SH-SY5Y (cell line): Measurements from ENCODE around the gene SUCO.

Source experiments
- GATA2 ChIP-seq: IDR thresholded peaks from 2 replicates; pipeline ENCODE4 v1.6.1; 2011; ENCODE audit warnings: mild to moderate bottlenecking, low read depth, low read length
- GATA3 ChIP-seq: IDR thresholded peaks from 2 replicates; pipeline ENCODE4 v1.6.1; 2011; ENCODE audit warnings: low read depth, mild to moderate bottlenecking, low read length, moderate library complexity

SUCO gene

DNA sequence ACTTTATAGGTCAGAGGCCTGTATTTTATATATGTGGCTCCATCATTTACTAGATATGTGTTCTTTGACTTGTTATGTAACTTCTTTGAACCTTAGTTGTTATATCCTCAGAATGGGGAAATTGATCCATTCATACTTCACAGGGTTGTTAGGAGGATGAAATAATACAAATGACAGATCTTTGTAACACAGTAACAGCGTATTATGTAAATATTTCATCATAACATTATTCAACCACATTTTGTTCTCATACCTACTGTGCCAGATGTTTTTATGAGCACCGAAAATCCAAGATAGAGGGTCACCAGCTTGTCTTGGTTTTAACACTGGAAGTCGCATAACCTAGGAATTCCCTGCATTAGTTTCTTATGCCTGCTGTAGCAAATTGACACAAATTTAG, 3.3 kb downstream of the SUCO start:
- no peak for TF ChIP-seq GATA3
- no peak for TF ChIP-seq GATA2

DNA sequence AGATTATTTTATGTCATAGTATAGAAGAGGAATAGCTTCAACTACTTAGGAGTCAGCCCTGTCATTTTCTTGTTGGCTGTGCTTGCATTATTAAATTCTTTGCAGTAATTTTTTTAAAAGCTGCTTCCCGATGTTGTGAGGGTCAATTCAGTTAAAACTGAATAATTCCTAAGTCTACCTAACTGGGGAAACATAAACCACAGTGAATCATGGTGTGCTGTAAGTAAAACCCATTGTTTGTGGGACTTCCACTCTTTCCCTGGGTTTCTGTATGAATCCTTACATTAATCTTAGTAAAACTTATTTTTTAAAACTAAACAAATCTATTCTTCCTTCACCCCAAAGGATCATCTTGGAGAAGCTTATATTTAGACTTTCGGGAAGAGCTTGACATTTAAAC, 4.4 kb downstream of the SUCO start:
- TF ChIP-seq GATA2 (no peak), GATA3 (no peak)

DNA sequence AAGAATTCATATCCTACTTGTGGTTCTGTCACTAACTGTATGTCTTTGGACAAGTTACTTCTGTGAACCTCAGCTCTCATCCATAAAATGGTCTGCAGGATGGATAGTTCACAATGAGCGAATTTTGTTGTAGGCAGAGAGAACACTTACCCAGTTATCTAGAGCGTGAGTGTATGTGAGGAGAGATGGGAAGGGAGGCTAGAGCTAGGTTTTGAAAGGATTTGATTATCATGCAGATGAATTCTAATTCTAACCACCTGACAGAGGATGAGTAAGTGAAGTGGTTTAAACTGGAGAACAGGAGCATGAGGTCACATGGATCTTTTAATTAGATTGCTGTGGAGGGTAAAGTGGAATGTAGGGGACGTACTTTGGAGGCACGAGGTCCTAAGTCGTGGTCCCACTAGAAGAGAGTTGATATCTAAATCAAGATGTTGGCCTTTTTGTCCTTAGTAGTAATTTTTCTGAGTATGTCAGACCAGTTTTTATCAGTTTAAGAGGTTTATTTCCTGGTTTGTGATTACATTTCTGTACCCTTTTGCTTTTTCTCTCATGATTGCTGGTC, 5.0 kb downstream of the SUCO start:
- TF ChIP-seq GATA2 = no peak
- no peak for TF ChIP-seq GATA3

DNA sequence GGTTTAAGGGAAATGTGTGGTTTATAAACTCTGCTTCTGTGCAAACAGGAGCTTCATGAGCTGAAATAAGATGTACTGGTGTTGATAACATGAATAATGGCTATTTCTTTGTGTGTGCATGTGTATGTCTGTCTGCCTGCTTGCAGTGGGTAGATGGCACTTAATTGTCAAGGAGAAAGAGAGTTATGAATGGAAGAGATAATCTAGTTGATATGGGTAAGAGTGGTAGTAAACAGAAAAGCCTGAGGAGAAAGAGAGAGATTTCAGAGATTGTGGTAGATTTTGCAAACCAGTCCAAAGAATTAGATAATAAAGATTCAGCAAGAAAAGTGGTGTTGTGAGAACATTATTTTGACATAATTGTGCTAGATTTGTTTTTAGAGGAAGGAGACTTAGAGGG, 7.7 kb downstream of the SUCO start:
- TF ChIP-seq GATA3 = peak; percentile 81
- peak; percentile 53; the same call in 1 of the 2 replicates for TF ChIP-seq GATA2

- no peak for TF ChIP-seq GATA3
- TF ChIP-seq GATA2 = no peak
Observed at GRCh38 chr1:172544481-172545104, 11.6 kb downstream of the SUCO start.

- TF ChIP-seq GATA2 (no peak), GATA3 (no peak)
Observed at GRCh38 chr1:172545396-172546004, 12.6 kb downstream of the SUCO start.

- TF ChIP-seq GATA3 (no peak), GATA2 (no peak)
Observed at GRCh38 chr1:172547071-172547470, 14.1 kb downstream of the SUCO start.

GRCh38 chr1:172549621-172550280, 16.8 kb downstream of the SUCO start:
- no peak for TF ChIP-seq GATA2

GRCh38 chr1:172551279-172551678, 18.3 kb downstream of the SUCO start:
- TF ChIP-seq GATA2 (no peak), GATA3 (no peak)

- no peak for TF ChIP-seq GATA2
- no peak for TF ChIP-seq GATA3
Observed at GRCh38 chr1:172554915-172555314, 22.0 kb downstream of the SUCO start.

DNA sequence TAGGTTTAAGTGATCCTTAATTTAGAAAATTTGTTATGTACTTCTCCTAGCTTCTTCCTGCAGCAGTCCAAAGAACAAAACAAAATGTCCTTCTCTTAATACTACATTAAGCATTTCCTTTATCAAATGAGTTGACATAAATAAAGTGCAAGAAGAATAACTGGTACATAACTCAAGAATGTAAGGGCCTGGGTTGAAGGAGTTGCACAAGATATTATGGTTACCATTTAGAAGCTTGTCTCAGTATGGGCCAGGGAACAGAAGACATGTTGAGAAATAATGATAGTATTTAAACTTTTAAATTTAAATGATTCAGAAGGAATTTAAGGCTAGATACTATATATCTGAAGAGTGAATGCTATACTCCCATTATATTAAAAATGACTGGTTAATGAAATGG, 23.5 kb downstream of the SUCO start:
- TF ChIP-seq GATA2 (no peak), GATA3 (no peak)

GRCh38 chr1:172557270-172557669, 24.3 kb downstream of the SUCO start:
- TF ChIP-seq GATA2 (no peak), GATA3 (no peak)

- TF ChIP-seq GATA3 (no peak), GATA2 (no peak)
Observed at GRCh38 chr1:172559572-172560210, 26.7 kb downstream of the SUCO start.

- TF ChIP-seq GATA2 (no peak), GATA3 (no peak)
Observed at GRCh38 chr1:172561252-172561651, 28.3 kb downstream of the SUCO start.
